OCI-LY7 (cell line): Measurements from ENCODE around the gene USPL1. TPM values are rescaled to one million over a fixed set of nuclear protein-coding genes. Genes with fewer than 3 reads are reported as not detected.

Experiments
- BruUV-seq: library from RNA; stranded (reverse); fragments of 400-500 nt; replicated peaks from 2 replicates; lab custom pipeline; 2021; lab: Mats Ljungman, UMichigan
- CTCF ChIA-PET: fragments of 300-600 bp; sonication (Branson Sonifier 250); formaldehyde crosslinking; loops from one replicate; lab custom pipeline; 2022; ENCODE audit warnings: antibody characterized with exemption; ENCODE audit not compliant: unreplicated experiment; lab: Charles Lee
- POLR2A ChIA-PET: fragments of 300-600 bp; sonication (Branson Sonifier 250); formaldehyde crosslinking; loops from one replicate; lab custom pipeline; 2022; ENCODE audit warnings: antibody characterized with exemption; lab: Charles Lee
- DNase-seq: peaks from one replicate; pipeline ENCODE4 v3.0.0-alpha.2; 2015; ENCODE audit warnings: low spot score
- H2AFZ ChIP-seq: fragments of 200-600 bp; sonication (generic), shearing (Covaris generic); 2 replicates; pipeline ENCODE4 v1.6.1; 2014; ENCODE audit warnings: mild to moderate bottlenecking, antibody characterized with exemption, low read length, moderate library complexity
- H3K27ac ChIP-seq: fragments of 200-600 bp; sonication (generic); 2 replicates; pipeline ENCODE4 v1.5.1; 2014; ENCODE audit warnings: mixed run types, low read depth, mild to moderate bottlenecking, moderate library complexity, low read length, inconsistent platforms; ENCODE audit not compliant: poor library complexity, severe bottlenecking
- H3K36me3 ChIP-seq: fragments of 200-600 bp; sonication (generic); 2 replicates; pipeline ENCODE4 v1.6.1; 2014; ENCODE audit warnings: mild to moderate bottlenecking, antibody characterized with exemption, low read length, moderate library complexity, mixed read lengths; ENCODE audit not compliant: insufficient read depth
- H3K4me1 ChIP-seq: fragments of 200-600 bp; sonication (generic); 2 replicates; pipeline ENCODE4 v1.5.1; 2014; ENCODE audit warnings: mild to moderate bottlenecking, low read length; ENCODE audit not compliant: insufficient read depth, poor library complexity, severe bottlenecking
- H3K4me2 ChIP-seq: fragments of 200-600 bp; sonication (generic); 2 replicates; pipeline ENCODE4 v1.6.1; 2014; ENCODE audit warnings: mild to moderate bottlenecking, low read length
- H3K4me3 ChIP-seq: fragments of 200-600 bp; sonication (generic); 2 replicates; pipeline ENCODE4 v1.5.1; 2014; ENCODE audit warnings: mild to moderate bottlenecking, low read depth, low read length; ENCODE audit not compliant: poor library complexity, severe bottlenecking
- H3K79me2 ChIP-seq: fragments of 200-600 bp; sonication (generic); 2 replicates; pipeline ENCODE4 v1.6.1; 2016; ENCODE audit warnings: low read depth, mild to moderate bottlenecking, low read length, moderate library complexity, mixed read lengths; ENCODE audit not compliant: insufficient read depth
- H3K9me2 ChIP-seq: fragments of 200-600 bp; sonication (generic); 2 replicates; pipeline ENCODE4 v1.6.1; 2016; ENCODE audit warnings: mild to moderate bottlenecking, low read length, mixed read lengths; ENCODE audit not compliant: insufficient read depth
- H3K9me3 ChIP-seq: fragments of 200-600 bp; sonication (generic); 2 replicates; pipeline ENCODE4 v1.6.1; 2014; ENCODE audit warnings: mild to moderate bottlenecking, mixed run types, low read length, mixed read lengths
- H4K20me1 ChIP-seq: fragments of 200-600 bp; sonication (generic); 2 replicates; pipeline ENCODE4 v1.6.1; 2014; ENCODE audit warnings: mild to moderate bottlenecking, antibody characterized with exemption, low read length, moderate library complexity, mixed read lengths; ENCODE audit not compliant: insufficient read depth
- EZH2phosphoT487 ChIP-seq: fragments of 200-600 bp; sonication (generic); IDR thresholded peaks from 2 replicates; pipeline ENCODE4 v1.6.1; 2018; ENCODE audit warnings: low read depth, borderline replicate concordance, mild to moderate bottlenecking, mixed run types, antibody characterized with exemption, low read length, moderate library complexity, mixed read lengths
- intact Hi-C: fragments of 100-400 bp; cut with micrococcal nuclease; formaldehyde crosslinking; loops from one replicate; pipeline ENCODE4 v1.10.0; 2022; ENCODE audit not compliant: unreplicated experiment
- total RNA-seq, 2 experiments: library from RNA; depleted of rRNA in 1 of 2; stranded (reverse); fragments of >200 nt in 1 of 2; shearing (Covaris generic) in 1 of 2; gene quantifications; 2 replicates each; pipeline ENCODE4 v1.2.3, GENCODE V29; 2014 to 2022
- TF ChIP-seq, protein P1 (sequence below): fragments of 200-600 bp; sonication (generic); conservative IDR thresholded peaks from 2 replicates; pipeline ENCODE4 v1.5.1; 2014; ENCODE audit warnings: mild to moderate bottlenecking, antibody characterized with exemption, low read length, moderate library complexity, mixed read lengths

USPL1 gene
- total RNA-seq, 2 experiments from 2014 or later = 19.2 to 21.9 TPM

DNA sequence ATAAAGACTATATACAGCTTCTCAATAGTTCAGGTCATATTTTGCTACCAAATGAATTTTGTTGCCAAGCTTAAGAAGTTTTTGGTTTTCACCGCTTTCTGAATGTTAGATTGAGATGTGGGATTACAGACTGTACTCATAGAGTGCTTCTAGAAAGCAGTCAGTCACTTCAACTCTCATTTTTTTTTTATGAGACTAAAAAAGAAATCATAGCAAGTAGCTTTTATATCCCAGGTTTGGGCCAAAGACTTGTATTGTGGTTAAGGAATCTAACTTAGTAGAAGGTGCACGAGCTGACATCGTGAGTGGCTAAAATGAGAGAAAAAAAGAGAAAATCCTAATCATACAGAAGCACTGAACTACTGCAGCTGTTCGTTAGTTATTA is 2.2 kb upstream of the USPL1 start:
- ChIA-PET POLR2A (interaction anchor here (0.6 to 2.9 kb wide), 16 partner anchors 9 to 1410 kb away, joined by 3 to 24 read pairs (median 4); partner anchors contain the start of gene HMGB1), CTCF (no interaction called here)
- peaks cover 18% of the 10 kb centered on the region for H4K20me1 ChIP-seq
- H3K27ac ChIP-seq = peak overlapping the region; percentile 92
- TF ChIP-seq EZH2phosphoT487 = no peak
- TF ChIP-seq, protein P1, sequence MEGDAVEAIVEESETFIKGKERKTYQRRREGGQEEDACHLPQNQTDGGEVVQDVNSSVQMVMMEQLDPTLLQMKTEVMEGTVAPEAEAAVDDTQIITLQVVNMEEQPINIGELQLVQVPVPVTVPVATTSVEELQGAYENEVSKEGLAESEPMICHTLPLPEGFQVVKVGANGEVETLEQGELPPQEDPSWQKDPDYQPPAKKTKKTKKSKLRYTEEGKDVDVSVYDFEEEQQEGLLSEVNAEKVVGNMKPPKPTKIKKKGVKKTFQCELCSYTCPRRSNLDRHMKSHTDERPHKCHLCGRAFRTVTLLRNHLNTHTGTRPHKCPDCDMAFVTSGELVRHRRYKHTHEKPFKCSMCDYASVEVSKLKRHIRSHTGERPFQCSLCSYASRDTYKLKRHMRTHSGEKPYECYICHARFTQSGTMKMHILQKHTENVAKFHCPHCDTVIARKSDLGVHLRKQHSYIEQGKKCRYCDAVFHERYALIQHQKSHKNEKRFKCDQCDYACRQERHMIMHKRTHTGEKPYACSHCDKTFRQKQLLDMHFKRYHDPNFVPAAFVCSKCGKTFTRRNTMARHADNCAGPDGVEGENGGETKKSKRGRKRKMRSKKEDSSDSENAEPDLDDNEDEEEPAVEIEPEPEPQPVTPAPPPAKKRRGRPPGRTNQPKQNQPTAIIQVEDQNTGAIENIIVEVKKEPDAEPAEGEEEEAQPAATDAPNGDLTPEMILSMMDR = no peak
- peaks cover 55% of the 10 kb centered on the region for H3K4me1 ChIP-seq
- peak overlapping the region; percentile 73 for H3K4me3 ChIP-seq
- H2AFZ ChIP-seq = peak overlapping the region; percentile 49; the same call in 1 of the 2 replicates
- peaks cover 75% of the 10 kb centered on the region for H3K79me2 ChIP-seq
- H3K9me3 ChIP-seq = no peaks in the 10 kb centered on the region
- intact Hi-C loops = loop anchor here (1.0 to 10.0 kb wide), 7 partner anchors 47 to 1181 kb away; partner anchors contain the start of genes HSPH1 and SLC7A1
- no TSS peak for BruUV-seq
- peak overlapping the region; percentile 92 for H3K4me2 ChIP-seq
- peaks cover 11% of the 10 kb centered on the region; the same call in 1 of the 2 replicates for H3K36me3 ChIP-seq
- DNase-seq = peak; percentile 18
- H3K9me2 ChIP-seq = no peaks in the 10 kb centered on the region

DNA sequence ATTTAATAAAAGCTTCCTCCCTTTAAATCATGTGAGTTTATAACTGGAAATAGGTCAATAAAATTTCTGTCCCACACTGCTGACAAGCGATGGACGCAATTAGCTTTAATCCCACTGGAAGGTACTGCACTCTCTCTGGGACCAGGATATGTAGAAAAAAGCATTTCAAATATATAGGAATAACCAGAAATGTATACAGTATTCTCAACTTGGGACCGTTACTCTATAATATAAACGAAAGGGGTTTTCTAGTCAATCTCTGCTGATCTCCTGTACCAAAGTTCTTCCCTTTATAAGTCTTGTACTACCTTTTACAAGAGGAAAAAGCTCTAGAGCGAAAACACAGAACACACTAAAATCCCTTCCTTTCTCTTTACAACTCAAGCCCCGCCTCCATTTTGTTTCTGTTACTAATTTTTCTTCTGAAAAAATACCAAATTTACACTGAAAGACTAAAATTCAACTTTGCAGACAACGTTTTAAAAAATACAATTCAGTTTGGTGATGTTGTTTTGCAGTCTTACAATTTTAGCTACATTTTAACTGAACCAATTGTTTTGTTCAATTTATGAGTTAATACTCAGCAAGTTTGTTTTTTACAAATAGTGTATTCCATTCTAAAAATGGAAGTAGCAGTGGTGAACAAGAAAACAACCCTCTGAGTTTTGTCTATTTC is 1.7 kb upstream of the USPL1 start:
- ChIA-PET CTCF (no interaction called here), POLR2A (interaction anchor here (0.7 to 2.9 kb wide), 18 partner anchors 8 to 1181 kb away, joined by 3 to 24 read pairs (median 4); partner anchors contain the start of gene HMGB1)
- Histone ChIP-seq H3K9me2 (no peaks in the 10 kb centered on the region), H2AFZ (peak overlapping the region; percentile 49; the same call in 1 of the 2 replicates), H3K9me3 (no peaks in the 10 kb centered on the region), H3K4me2 (peak overlapping the region; percentile 92), H3K36me3 (peaks cover 14% of the 10 kb centered on the region; the same call in 1 of the 2 replicates), H4K20me1 (peaks cover 23% of the 10 kb centered on the region), H3K27ac (peak overlapping the region; percentile 92), H3K79me2 (peaks cover 80% of the 10 kb centered on the region), H3K4me3 (peak overlapping the region; percentile 73), H3K4me1 (peaks cover 55% of the 10 kb centered on the region)
- no peak for TF ChIP-seq EZH2phosphoT487
- TF ChIP-seq, protein P1 = no peak
- intact Hi-C loops = loop anchor here (1.0 to 10.0 kb wide), 11 partner anchors 46 to 1181 kb away; partner anchors contain the start of genes HSPH1, KATNAL1 and SLC7A1
- DNase-seq = peak; percentile 61
- BruUV-seq = no TSS peak
